D721Med (cell line): ENCODE results near the gene GMDS.

Experiments
- DNase-seq: peaks from one replicate; pipeline ENCODE4 v3.0.0; 2011; ENCODE audit warnings: low spot score; ENCODE audit not compliant: insufficient read length
- FAIRE-seq: peaks from 2 replicates; lab custom pipeline; 2011; peaks lifted over from hg19 to GRCh38; lab: Jason Lieb, UNC
- TF ChIP-seq, protein P1 (sequence below): IDR thresholded peaks from 2 replicates; pipeline ENCODE4 v1.5.1; 2012; ENCODE audit warnings: mild to moderate bottlenecking, control low read depth; ENCODE audit not compliant: insufficient read depth; ENCODE audit errors: missing control alignments

Gene GMDS

DNA sequence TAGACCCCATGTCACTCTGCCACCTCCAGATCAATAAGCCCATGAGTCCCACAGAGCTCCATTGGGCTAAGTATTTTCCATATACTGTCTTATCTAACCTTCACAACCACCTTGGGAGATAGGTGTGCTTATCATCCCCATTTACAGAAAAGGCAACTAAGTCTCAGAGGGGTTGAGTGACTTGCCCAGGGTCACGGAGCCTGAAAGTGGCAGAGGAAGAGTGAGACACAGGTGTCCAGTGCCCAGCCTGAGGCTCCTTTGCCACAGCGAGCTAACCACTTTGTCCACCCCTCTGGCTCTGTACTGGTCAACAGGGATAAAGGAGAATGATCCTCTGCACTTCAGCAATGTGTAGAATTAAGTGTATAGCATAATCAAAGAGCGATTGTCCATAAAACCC, 124.5 kb downstream of the GMDS start:
- DNase-seq (no peak), FAIRE-seq (no peak)
- TF ChIP-seq, protein P1, sequence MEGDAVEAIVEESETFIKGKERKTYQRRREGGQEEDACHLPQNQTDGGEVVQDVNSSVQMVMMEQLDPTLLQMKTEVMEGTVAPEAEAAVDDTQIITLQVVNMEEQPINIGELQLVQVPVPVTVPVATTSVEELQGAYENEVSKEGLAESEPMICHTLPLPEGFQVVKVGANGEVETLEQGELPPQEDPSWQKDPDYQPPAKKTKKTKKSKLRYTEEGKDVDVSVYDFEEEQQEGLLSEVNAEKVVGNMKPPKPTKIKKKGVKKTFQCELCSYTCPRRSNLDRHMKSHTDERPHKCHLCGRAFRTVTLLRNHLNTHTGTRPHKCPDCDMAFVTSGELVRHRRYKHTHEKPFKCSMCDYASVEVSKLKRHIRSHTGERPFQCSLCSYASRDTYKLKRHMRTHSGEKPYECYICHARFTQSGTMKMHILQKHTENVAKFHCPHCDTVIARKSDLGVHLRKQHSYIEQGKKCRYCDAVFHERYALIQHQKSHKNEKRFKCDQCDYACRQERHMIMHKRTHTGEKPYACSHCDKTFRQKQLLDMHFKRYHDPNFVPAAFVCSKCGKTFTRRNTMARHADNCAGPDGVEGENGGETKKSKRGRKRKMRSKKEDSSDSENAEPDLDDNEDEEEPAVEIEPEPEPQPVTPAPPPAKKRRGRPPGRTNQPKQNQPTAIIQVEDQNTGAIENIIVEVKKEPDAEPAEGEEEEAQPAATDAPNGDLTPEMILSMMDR = no peak

DNA sequence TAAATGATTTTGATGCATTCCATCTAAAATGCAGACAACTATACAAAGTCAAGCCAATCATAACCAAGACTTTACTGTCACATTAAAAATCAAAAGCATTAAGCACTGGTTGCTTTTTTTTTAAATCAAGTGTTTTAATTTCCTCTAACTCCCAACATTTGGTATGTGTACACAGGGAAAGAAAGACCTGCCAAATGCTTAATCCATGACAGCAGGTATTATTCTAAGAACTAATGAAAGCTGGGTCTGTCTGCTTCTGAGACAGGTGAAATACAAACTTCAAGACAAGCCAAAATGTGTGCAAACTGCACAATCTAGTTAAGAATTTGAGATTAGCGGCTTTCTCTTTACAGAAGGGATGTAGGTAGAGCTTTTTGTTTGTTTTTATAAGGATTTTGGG, 126.1 kb downstream of the GMDS start:
- FAIRE-seq = no peak
- TF ChIP-seq, protein P1 = no peak
- no peak for DNase-seq

DNA sequence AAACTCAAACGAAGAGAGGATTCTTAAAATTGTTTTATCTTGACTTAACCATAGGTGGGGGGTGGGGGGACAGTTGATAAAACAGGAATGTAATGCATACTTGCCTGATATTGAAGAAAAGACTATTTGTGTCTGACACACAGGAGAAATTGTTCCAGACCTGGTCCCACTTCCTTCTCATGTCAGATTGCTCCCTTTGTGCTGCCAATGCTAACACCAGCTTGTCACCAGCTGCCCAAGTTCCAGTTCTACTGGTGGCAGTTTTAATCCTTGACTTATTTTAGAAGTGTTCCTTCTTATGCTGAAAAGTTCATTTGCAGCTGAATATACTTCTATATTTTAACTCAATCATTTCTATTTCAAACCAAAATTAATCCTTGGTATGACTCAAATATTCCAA, 127.3 kb downstream of the GMDS start:
- TF ChIP-seq, protein P1 = no peak
- DNase-seq (no peak), FAIRE-seq (no peak)

DNA sequence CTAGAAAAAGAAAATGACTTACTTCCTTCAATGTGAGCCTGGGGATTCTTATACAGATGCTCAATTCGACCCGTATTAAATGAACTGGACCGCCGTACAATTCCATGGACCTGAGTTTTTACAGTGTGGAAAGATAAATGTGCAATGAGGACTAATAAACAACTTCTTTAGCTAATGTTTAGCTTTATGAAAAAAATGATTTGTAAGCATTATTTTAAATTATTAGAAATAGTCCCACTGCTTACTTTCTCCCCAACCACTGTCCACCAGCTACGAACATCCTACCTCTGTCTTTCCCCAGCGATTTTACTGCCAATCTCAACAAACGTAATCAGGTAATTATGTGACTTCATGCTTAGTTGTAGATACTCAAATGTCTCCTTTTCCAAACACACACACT, 128.0 kb downstream of the GMDS start:
- FAIRE-seq (no peak), DNase-seq (no peak)
- TF ChIP-seq, protein P1 = no peak

DNA sequence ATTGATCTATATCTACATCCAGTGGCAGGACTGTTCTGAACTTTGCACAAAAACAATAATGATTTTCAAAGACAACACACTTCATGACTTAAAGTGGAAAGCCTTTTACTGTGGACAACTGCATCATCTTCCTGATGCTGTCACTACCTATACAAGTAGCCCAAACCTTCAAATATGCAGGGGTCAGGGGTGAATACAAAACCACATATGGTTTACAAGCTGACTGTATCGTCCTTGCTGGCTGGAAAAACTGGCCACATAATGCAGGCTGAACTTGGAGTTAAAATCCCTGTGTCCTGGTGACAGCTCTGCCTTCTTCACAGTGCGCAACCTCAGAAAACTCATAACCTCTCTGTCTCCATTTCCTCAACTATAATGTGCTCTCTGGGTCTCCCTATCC, 128.9 kb downstream of the GMDS start:
- TF ChIP-seq, protein P1 = no peak
- FAIRE-seq (no peak), DNase-seq (no peak)

DNA sequence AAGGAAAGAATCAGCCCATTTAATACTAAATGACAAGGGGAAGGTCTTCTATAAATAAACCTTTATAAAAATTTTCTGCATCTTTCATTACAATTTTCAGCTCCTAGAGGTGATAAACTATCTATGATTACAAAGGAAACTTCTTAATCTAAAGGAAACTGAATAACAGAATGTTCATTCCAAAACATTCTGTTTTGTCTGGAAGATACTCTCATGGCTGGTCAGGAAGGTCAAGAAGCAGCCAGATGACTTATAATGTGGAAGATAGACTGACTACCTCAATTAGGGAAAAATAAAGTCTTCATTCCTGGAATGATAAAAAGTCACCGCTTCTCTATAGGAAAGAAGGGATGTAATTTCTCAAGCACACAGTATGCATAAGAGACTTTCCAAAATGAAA, 131.3 kb downstream of the GMDS start:
- no peak for FAIRE-seq
- TF ChIP-seq, protein P1 = no peak
- no peak for DNase-seq

DNA sequence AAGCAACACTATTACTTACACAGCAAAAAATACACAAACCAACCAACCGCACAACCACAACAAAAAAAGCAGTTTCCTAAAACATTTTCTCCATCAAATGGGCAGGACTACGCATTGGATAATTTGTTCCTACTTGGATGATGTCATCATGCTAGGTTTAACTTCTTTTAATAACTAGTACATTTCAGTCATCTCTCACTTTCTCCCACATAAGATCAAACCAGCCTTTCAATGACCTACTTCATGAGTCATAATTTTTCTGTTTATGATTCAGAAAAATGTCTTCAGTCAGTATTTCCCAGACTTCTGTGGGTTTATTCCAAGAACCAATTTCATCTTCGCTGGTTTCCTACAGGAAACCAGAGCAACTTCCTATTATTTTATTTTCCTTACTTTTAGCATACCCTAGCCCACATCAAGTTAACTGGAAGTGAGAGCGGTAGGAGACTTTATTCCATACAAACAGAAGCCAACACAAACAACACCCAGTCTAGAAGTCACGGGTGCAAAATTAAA, 134.2 kb downstream of the GMDS start:
- TF ChIP-seq, protein P1 = no peak
- no peak for FAIRE-seq
- DNase-seq = no peak
